OCI-M2 (cell line): Measurements from ENCODE around the gene FAM83B.
"Not testable (repeated sequence)": the region's sequence is repeated elsewhere in the genome, so short reads cannot be mapped to it uniquely, and the experiment has no call there.

Experiments used
- DNase-seq: peaks from one replicate; lab custom pipeline; 2025; ENCODE audit not compliant: unreplicated experiment; lab: John Stamatoyannopoulos, UW

The FAM83B gene

GRCh38 chr6:54846243-54846856, at the start of gene FAM83B:
FAM83B (plus strand) TSS chr6:54846771; CDS start chr6:54870247, 23,476 bp downstream.
- DNase-seq, result no peak

- not testable (repeated sequence) for DNase-seq
Measured at GRCh38 chr6:54796918-54797317, 49.7 kb upstream of the FAM83B start.

GRCh38 chr6:54800050-54800600, 46.4 kb upstream of the FAM83B start:
- DNase-seq, result no peak

- DNase-seq, result no peak
Measured at GRCh38 chr6:54801244-54801643, 45.3 kb upstream of the FAM83B start.

GRCh38 chr6:54801669-54802068, 44.9 kb upstream of the FAM83B start:
- DNase-seq, result no peak

GRCh38 chr6:54802775-54803634, 43.6 kb upstream of the FAM83B start:
- DNase-seq, result no peak

GRCh38 chr6:54805077-54805476, 41.5 kb upstream of the FAM83B start:
- DNase-seq, result no peak

GRCh38 chr6:54810147-54810546, 36.4 kb upstream of the FAM83B start:
- no peak for DNase-seq

- no peak for DNase-seq
Measured at GRCh38 chr6:54813892-54814291, 32.7 kb upstream of the FAM83B start.

- no peak for DNase-seq
Measured at GRCh38 chr6:54817236-54817635, 29.3 kb upstream of the FAM83B start.

- no peak for DNase-seq
Measured at GRCh38 chr6:54817834-54818233, 28.7 kb upstream of the FAM83B start.

GRCh38 chr6:54824225-54824624, 22.3 kb upstream of the FAM83B start:
- not testable (repeated sequence) for DNase-seq

- no peak for DNase-seq
Measured at GRCh38 chr6:54827010-54827409, 19.6 kb upstream of the FAM83B start.

- no peak for DNase-seq
Measured at GRCh38 chr6:54830216-54830615, 16.4 kb upstream of the FAM83B start.

- DNase-seq, result no peak
Measured at GRCh38 chr6:54835176-54835575, 11.4 kb upstream of the FAM83B start.

GRCh38 chr6:54846857-54847674, 495 bp downstream of the FAM83B start:
- DNase-seq, result no peak

GRCh38 chr6:54847799-54848597, 1.4 kb downstream of the FAM83B start:
- no peak for DNase-seq

GRCh38 chr6:54850114-54850513, 3.5 kb downstream of the FAM83B start:
- no peak for DNase-seq

GRCh38 chr6:54856129-54856528, 9.6 kb downstream of the FAM83B start:
- DNase-seq, result no peak

- no peak for DNase-seq
Measured at GRCh38 chr6:54860132-54860531, 13.6 kb downstream of the FAM83B start.
